HCEC 1CT (cell line): ENCODE measurements around the gene FAH.

Source experiments
- DNase-seq: peaks from one replicate; pipeline ENCODE4 v3.0.0-alpha.2; 2017

The FAH gene

DNA sequence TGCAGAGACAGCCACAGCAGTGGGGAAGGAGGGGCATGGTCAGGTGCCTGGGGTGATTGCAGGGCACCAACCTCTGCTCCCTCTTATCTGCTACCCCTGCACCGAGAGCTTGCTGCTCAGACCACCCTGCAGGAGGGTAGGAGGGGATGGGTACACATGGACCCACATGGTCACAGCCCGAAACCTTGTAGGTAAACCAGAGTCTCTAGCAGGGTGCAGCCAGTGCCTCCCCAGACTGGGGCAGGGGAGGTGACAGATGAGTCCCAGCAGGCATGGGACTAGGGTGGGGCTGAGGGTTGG is 49.2 kb downstream of the FAH start:
- DNase-seq, result no peak

DNA sequence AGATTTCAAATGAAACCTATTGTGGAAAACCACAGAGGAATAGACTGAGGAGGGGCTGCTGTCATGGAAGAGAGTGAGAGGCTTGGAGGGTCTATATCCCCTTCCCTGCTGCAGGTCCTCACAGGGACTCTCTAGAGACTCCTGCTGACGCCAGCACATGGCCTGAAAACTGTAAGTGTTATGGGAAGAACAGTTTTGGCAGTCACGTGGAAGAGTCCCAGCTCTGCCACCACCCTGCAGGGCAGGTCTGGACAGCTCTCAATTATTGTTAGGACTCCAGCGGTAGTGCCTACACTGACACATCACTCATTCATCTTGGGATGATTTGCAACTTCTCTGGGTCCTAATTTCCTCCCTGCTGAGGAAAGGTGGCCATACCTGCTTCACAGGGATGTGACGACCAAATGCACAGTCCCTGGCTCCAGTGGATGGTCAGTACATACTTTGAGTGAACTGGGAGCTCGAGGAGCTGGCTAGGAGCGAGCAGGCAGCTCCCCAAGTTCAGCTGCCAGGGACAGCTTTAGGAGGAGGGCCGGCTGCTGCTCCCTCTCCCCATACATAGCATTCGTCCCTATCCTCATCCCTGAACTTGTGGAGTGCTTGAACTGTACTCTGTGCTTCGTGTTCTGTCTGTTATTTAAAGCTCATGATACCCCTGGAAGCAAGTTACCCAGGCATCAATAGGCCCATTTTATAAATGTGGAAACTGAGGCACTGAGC is 50.0 kb downstream of the FAH start:
- DNase-seq, result no peak

- DNase-seq, result no peak
These were observed 50.6 kb downstream of the FAH start for GRCh38 chr15:80203361-80203885.

DNA sequence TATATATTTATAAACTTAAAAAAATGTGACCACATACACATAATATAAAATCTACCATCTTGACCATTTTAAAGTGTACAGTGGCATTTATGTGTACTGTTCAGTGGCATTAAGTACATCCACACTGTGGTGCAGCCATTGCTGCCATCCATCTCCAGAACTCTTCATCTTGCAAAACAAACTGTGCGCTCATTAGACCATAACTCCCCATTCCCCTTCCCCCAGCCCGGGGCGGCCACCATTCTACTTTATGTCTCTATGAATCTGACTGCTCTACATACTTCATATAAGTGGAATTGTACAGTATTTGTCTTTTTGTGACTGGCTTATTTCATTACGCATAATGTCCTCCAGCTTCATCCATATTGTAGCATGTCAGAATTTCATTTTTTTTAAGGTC is 51.4 kb downstream of the FAH start:
- no peak for DNase-seq

GRCh38 chr15:80207887-80208286 is 55.1 kb downstream of the FAH start:
- peak; percentile 15 for DNase-seq

GRCh38 chr15:80208758-80209734 is 56.2 kb downstream of the FAH start:
- DNase-seq, result no peak

DNA sequence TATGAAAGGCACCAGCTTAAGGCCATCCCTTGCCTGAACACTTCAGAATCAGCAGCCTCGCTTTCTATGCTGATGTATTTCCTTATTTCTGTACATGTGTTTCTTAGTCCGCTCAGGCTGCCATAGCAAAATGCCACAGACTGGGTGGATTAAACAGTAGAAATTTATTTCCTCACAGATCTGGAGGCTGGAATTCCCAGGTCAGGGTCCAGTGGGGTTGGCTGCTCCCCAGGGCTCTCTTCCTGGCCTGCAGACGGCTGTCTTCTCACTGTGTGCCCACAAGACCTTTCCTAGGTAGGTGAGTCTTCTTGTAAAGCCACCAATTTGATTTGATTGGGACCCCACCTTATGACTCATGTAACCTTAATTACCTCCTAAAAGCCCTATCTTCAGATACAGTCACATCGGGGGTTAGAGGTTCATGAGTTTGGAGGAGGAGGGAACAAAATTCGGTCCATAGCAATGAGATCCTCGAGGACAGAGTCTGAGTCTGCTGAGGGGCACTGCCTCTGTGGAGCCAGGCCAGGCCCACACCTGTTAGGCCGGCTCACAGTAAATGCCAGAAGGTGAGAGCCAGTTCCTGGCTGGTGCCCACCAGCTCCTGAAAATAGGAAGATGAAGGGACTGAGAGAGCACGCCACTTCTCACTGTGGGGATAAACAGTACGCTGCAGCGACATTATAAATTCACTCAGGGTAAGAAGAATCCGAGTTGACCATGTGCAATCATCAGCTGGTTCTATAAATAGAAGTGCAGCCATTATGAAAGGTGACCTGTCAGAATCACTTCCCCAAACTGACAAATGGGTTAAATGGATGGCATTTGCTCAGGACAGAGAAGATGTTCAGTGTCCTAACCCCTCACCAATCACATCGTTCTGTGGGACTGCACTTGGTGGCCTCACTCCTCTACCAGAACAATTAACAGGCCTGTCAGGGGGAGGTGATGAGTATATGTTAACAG is 58.1 kb downstream of the FAH start:
- no peak for DNase-seq

- DNase-seq, result no peak
These were observed 59.2 kb downstream of the FAH start for GRCh38 chr15:80211976-80212375.

GRCh38 chr15:80214910-80215309 is 62.1 kb downstream of the FAH start:
- no peak for DNase-seq

GRCh38 chr15:80216141-80216540 is 63.3 kb downstream of the FAH start:
- no peak for DNase-seq

- no peak for DNase-seq
These were observed 64.1 kb downstream of the FAH start for GRCh38 chr15:80216911-80217310.

DNA sequence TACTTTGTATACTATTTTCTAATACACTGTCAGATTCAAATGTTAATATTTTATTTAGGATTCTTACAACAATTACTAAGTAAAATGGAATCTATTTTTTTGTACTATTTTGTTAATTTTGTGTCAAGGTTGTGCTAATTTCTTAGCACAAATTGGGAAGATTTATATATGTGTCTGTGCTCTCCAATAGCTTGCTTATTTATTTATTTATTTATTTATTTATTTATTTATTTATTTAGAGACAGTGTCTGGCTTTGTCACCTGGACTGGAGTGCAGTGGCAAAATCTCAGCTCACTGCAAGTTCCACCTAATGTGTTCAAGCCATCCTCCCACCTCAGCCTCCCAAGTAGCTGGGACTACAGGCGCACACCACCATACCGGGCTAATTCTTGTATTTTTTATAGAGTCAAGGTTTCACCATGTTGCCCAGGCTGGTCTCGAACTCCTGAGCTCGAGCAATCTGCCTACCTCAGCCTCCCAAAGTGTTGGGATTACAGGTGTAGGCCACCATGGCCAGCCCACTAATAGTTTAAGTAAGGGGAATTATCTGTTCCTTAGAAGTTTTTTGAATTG is 64.6 kb downstream of the FAH start:
- no peak for DNase-seq

DNA sequence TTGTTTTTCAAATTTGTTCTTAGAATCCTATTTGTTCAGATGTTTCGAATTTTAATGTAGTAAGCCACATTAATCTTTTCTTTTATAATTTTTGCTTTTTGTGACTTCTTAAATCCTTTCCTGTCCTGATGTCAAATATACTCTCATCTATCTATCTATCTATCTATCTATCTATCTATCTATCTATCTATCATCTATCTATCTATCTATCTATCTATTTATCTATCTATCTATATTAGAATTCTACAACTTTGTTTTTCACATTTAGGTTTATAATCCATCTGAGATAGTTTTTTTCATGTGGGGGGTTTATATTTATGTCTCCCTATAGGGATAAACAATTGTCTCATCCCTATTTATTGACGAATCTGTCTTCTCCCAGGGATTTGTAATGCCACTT is 67.2 kb downstream of the FAH start:
- DNase-seq, result no peak

DNA sequence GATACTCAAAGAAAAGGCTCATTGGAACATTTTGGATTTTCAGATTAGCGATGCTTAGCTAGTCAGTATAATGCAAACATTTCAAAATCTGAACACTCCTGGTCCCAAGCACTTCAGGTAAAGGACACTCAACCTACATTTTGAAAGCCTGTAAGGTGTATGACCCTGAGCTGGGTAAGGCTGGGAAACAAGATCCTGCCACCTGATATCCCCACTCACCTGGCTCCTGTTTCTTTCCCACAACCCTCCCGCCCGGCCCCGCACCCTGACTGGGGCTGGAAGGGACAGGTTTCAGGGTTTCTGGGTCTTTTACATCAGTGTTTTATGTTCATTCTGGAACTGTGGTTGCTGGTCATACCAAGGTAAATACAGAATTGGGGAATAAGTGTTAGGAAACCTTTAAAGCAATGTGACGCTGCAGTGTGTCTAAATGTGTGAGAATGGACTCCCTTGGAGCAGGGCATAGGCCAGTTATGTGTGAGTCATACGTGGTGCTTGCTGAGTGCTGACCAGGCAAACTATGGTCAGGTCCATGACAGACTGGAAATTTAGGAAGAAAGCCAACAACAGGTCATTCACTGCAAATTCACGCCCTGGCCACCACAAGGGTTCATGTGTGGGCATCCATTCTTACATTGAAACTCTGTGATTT is 76.3 kb downstream of the FAH start:
- peak; percentile 31 for DNase-seq

DNA sequence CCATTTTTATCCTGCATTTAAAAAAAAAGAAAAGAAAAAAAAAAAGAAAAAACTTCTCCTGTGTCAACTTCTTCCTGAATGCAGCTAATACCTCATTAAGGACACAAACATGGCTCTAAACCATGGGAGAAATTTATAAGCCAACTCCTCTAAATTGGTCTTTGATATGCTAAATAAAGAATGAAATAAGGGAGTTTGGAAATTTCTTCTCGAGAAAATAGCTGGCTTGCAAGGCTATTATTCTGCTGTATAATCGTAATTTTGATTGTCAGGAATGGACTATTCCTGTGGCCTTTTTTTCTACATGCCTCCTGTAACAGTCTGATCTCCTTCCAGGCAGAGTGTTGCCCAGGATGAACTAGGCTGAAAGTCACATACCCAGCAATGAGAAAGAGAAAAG is 78.6 kb downstream of the FAH start:
- DNase-seq, result no peak

DNA sequence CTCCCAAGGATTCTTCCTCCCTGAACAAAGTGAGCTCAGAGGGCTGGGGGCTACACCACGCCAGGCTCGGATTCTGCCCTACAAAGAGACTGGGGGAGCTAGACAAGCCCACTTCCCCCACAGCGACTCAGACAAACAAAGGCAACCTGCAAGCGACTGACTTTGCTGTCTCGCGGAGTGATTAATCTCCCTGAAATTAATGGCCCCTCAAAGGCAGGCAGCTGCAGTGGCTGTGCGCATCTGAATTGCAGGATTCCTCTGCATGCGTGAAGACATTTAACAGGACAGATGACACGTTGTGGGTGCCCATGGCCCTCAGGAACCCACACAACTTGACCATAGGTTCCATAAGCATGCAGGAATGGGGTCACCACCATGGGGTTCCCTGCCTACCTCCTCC is 80.8 kb downstream of the FAH start:
- no peak for DNase-seq

- DNase-seq, result peak; percentile 20
These were observed 82.1 kb downstream of the FAH start for GRCh38 chr15:80234883-80235282.
